HepG2 (cell line): ENCODE results near the gene APBB2. TPM values are rescaled to one million over a fixed set of nuclear protein-coding genes. Genes with fewer than 3 reads are reported as not detected.

ENCODE experiments used
- HIVEP1 ChIP-seq: sonication (generic); formaldehyde crosslinking; IDR thresholded peaks from 2 replicates; pipeline ENCODE4 v1.4.0; 2020; ENCODE audit warnings: mild to moderate bottlenecking, missing genetic modification reagents
- HMG20A ChIP-seq: IDR thresholded peaks from 2 replicates; pipeline ENCODE4 v1.6.1; 2016; ENCODE audit warnings: borderline replicate concordance
- HNF4G ChIP-seq, 2 experiments: sonication (generic) in 1 of 2; formaldehyde crosslinking in 1 of 2; IDR thresholded peaks; 2 replicates each; pipeline versions ENCODE4 v1.4.0 to v1.6.1; 2011 to 2020; ENCODE audit warnings: borderline replicate concordance in 2 of 2, low read depth in 2 of 2, mild to moderate bottlenecking in 2 of 2, low read length in 1 of 2, missing genetic modification reagents in 1 of 2, moderate library complexity in 1 of 2
- NCOR1 ChIP-seq: fragments of 200-600 bp; sonication (generic); IDR thresholded peaks from 2 replicates; pipeline ENCODE4 v1.7.0; 2017; ENCODE audit warnings: antibody characterized with exemption, low read length, borderline replicate concordance
- SOX13 ChIP-seq, 3 experiments: fragments of 450-650 bp in 1 of 3; sonication (generic) in 1 of 3; formaldehyde crosslinking in 1 of 3; IDR thresholded peaks in 2 of 3; conservative IDR thresholded peaks in 1 of 3; 2 replicates each; pipeline versions ENCODE4 v1.5.0 to v1.6.1; 2016 to 2020; ENCODE audit warnings: antibody characterized with exemption in 1 of 3, mild to moderate bottlenecking in 1 of 3, missing compliant biosample characterization in 1 of 3, missing genetic modification reagents in 1 of 3, moderate library complexity in 1 of 3
- ZFP36L1 ChIP-seq: sonication (generic); formaldehyde crosslinking; IDR thresholded peaks from 2 replicates; pipeline ENCODE4 v1.8.0; 2022; ENCODE audit warnings: mild to moderate bottlenecking, missing genetic modification reagents, moderate library complexity
- ZNF317 ChIP-seq: sonication (generic); formaldehyde crosslinking; IDR thresholded peaks from 2 replicates; pipeline ENCODE4 v1.5.0; 2020; ENCODE audit warnings: mild to moderate bottlenecking, missing genetic modification reagents
- polyA plus RNA-seq, 8 experiments: library from polyadenylated mRNA; depleted of rRNA in 3 of 8; stranded (reverse) in 7 of 8; unstranded in 1 of 8; fragments of >200 nt; fragmentation: Illumina TruSeq in 4 of 8; extraction: Trizol in 4 of 8; gene quantifications; 2 replicates each; pipeline versions ENCODE4 v1.2.1 to v1.2.3, GENCODE V29; 2011 to 2016; ENCODE audit warnings: low read depth in 4 of 8, missing spikeins in 1 of 8, mixed read lengths in 1 of 8; ENCODE audit not compliant: insufficient read depth in 1 of 8
- total RNA-seq, 5 experiments: library from RNA; depleted of rRNA; stranded (reverse); fragments of >200 nt; fragmentation: Illumina TruSeq; extraction: Trizol; gene quantifications; 2 replicates each; pipeline ENCODE4 v1.2.3, GENCODE V29; 2016; ENCODE audit warnings: low read depth in 1 of 5
- TF ChIP-seq, protein P1 (sequence below): sonication (generic); formaldehyde crosslinking; IDR thresholded peaks from 2 replicates; pipeline ENCODE4 v1.4.0; 2020; ENCODE audit warnings: low read depth, missing genetic modification reagents
- TF ChIP-seq, protein P2 (sequence below): sonication (generic); formaldehyde crosslinking; IDR thresholded peaks from 2 replicates; pipeline ENCODE4 v1.5.0; 2020; ENCODE audit warnings: missing genetic modification reagents
- TF ChIP-seq, protein P3 (sequence below): sonication (generic); formaldehyde crosslinking; IDR thresholded peaks from 2 replicates; pipeline ENCODE4 v1.8.0; 2022; ENCODE audit warnings: missing genetic modification reagents, mild to moderate bottlenecking, moderate library complexity, borderline replicate concordance

The APBB2 gene
- total and polyA plus RNA-seq, 2 of the 13 experiments (the other 11 are each of a cell fraction or from before 2014, with no cell fraction given), result 11.7 to 17.0 TPM

DNA sequence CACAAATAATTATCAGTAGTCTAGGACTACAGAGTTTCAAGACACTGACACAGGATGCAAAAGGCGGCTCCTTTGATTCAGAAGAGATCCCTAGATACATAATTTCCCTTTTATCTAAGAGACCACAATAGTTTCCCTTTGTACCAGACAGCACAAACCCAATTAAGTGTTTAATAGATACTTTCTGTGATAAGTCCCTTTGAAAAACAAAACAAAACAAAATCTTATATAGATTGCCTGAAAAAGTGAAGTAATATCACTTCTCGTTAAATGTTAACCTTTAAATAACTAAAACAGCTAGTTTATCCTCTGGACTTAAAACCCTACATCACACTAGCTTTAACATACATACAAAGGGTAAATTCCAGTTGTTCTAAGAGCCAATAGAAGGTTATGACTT, 49.9 kb downstream of the APBB2 start (continued):
- TF ChIP-seq, protein P1, sequence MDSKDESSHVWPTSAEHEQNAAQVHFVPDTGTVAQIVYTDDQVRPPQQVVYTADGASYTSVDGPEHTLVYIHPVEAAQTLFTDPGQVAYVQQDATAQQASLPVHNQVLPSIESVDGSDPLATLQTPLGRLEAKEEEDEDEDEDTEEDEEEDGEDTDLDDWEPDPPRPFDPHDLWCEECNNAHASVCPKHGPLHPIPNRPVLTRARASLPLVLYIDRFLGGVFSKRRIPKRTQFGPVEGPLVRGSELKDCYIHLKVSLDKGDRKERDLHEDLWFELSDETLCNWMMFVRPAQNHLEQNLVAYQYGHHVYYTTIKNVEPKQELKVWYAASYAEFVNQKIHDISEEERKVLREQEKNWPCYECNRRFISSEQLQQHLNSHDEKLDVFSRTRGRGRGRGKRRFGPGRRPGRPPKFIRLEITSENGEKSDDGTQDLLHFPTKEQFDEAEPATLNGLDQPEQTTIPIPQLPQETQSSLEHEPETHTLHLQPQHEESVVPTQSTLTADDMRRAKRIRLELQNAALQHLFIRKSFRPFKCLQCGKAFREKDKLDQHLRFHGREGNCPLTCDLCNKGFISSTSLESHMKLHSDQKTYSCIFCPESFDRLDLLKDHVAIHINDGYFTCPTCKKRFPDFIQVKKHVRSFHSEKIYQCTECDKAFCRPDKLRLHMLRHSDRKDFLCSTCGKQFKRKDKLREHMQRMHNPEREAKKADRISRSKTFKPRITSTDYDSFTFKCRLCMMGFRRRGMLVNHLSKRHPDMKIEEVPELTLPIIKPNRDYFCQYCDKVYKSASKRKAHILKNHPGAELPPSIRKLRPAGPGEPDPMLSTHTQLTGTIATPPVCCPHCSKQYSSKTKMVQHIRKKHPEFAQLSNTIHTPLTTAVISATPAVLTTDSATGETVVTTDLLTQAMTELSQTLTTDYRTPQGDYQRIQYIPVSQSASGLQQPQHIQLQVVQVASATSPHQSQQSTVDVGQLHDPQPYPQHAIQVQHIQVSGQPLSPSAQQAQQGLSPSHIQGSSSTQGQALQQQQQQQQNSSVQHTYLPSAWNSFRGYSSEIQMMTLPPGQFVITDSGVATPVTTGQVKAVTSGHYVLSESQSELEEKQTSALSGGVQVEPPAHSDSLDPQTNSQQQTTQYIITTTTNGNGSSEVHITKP (CRISPR knock-in tag), result no peak
- TF ChIP-seq, protein P2, sequence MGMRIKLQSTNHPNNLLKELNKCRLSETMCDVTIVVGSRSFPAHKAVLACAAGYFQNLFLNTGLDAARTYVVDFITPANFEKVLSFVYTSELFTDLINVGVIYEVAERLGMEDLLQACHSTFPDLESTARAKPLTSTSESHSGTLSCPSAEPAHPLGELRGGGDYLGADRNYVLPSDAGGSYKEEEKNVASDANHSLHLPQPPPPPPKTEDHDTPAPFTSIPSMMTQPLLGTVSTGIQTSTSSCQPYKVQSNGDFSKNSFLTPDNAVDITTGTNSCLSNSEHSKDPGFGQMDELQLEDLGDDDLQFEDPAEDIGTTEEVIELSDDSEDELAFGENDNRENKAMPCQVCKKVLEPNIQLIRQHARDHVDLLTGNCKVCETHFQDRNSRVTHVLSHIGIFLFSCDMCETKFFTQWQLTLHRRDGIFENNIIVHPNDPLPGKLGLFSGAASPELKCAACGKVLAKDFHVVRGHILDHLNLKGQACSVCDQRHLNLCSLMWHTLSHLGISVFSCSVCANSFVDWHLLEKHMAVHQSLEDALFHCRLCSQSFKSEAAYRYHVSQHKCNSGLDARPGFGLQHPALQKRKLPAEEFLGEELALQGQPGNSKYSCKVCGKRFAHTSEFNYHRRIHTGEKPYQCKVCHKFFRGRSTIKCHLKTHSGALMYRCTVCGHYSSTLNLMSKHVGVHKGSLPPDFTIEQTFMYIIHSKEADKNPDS, result no peak
- no peak for TF ChIP-seq HIVEP1 (CRISPR knock-in tag)
- TF ChIP-seq HMG20A (CRISPR knock-in tag), result 0 out of 2 replicates have a peak, but pooled peaks have one; percentile 14
- peak; percentile 91; the same call in 1 of the 2 replicates for TF ChIP-seq NCOR1
- no peak for TF ChIP-seq ZFP36L1 (CRISPR knock-in tag)
- 0 out of 2 replicates have a peak, but pooled peaks have one; percentile 36 for TF ChIP-seq HNF4G (IDR thresholded peaks at IDR 0.05; ENCODE audit: borderline replicate concordance, low read depth, low read length)
- no peak for TF ChIP-seq HNF4G (CRISPR knock-in tag; IDR thresholded peaks at IDR 0.05; ENCODE audit: borderline replicate concordance, low read depth)
- 0 out of 2 replicates have a peak, but pooled peaks have one; percentile 42 for TF ChIP-seq SOX13 (IDR thresholded peaks at IDR 0.05)
- TF ChIP-seq SOX13 (CRISPR knock-in tag; conservative IDR thresholded peaks at IDR 0.05 in 1 of 2, IDR thresholded peaks at IDR 0.05 in 1 of 2), result peak in 1 of 2 experiments; percentile 90; a peak in 2 of 4 replicates
- TF ChIP-seq, protein P3, sequence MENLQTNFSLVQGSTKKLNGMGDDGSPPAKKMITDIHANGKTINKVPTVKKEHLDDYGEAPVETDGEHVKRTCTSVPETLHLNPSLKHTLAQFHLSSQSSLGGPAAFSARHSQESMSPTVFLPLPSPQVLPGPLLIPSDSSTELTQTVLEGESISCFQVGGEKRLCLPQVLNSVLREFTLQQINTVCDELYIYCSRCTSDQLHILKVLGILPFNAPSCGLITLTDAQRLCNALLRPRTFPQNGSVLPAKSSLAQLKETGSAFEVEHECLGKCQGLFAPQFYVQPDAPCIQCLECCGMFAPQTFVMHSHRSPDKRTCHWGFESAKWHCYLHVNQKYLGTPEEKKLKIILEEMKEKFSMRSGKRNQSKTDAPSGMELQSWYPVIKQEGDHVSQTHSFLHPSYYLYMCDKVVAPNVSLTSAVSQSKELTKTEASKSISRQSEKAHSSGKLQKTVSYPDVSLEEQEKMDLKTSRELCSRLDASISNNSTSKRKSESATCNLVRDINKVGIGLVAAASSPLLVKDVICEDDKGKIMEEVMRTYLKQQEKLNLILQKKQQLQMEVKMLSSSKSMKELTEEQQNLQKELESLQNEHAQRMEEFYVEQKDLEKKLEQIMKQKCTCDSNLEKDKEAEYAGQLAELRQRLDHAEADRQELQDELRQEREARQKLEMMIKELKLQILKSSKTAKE, result 0 out of 2 replicates have a peak, but pooled peaks have one; percentile 25
- TF ChIP-seq ZNF317, result no peak
